RPMI8226 (cell line): ENCODE measurements around the gene SLC2A4.
"Not testable (repeated sequence)": the region's sequence is repeated elsewhere in the genome, so short reads cannot be mapped to it uniquely, and the experiment has no call there.

Experiments used
- DNase-seq: peaks from one replicate; pipeline ENCODE4 v3.0.0-alpha.2; 2015

Gene SLC2A4

GRCh38 chr17:7327056-7327455 lies 45.5 kb downstream of the SLC2A4 start:
- DNase-seq: no peak

- no peak for DNase-seq
These were observed 46.0 kb downstream of the SLC2A4 start for GRCh38 chr17:7327501-7327900.

- DNase-seq: no peak
These were observed 46.5 kb downstream of the SLC2A4 start for GRCh38 chr17:7328009-7328408.

- DNase-seq: no peak
These were observed 47.4 kb downstream of the SLC2A4 start, which contains the start of gene NEURL4 for GRCh38 chr17:7328840-7329373. NEURL4 (minus strand) TSS chr17:7329335; CDS start chr17:7329312, 23 bp downstream.

GRCh38 chr17:7329374-7329996 lies 48.0 kb downstream of the SLC2A4 start:
- DNase-seq: peak; percentile 97

GRCh38 chr17:7329997-7330637 lies 48.6 kb downstream of the SLC2A4 start:
- DNase-seq: peak; percentile 67

GRCh38 chr17:7330638-7331015 lies 49.1 kb downstream of the SLC2A4 start:
- DNase-seq: no peak

GRCh38 chr17:7332111-7332510 lies 50.6 kb downstream of the SLC2A4 start:
- DNase-seq: no peak

- DNase-seq: not testable (repeated sequence)
These were observed 51.1 kb downstream of the SLC2A4 start for GRCh38 chr17:7332600-7333069.

- no peak for DNase-seq
These were observed 53.5 kb downstream of the SLC2A4 start for GRCh38 chr17:7334938-7335538.

- not testable (repeated sequence) for DNase-seq
These were observed 54.2 kb downstream of the SLC2A4 start for GRCh38 chr17:7335765-7336164.

GRCh38 chr17:7336240-7337175 lies 55.0 kb downstream of the SLC2A4 start, which contains the start of gene ACAP1:
ACAP1 (plus strand) TSS chr17:7336529; CDS start chr17:7336735, 206 bp downstream.
- DNase-seq: no peak

GRCh38 chr17:7337600-7337999 lies 56.1 kb downstream of the SLC2A4 start:
- DNase-seq: not testable (repeated sequence)
